Midbrain (tissue), 1 donor: ENCODE measurements around the gene ANKMY1.

Source experiments
- DNase-seq: peaks from one replicate; lab custom pipeline; 2025; lab: John Stamatoyannopoulos, UW

ANKMY1 gene

DNA sequence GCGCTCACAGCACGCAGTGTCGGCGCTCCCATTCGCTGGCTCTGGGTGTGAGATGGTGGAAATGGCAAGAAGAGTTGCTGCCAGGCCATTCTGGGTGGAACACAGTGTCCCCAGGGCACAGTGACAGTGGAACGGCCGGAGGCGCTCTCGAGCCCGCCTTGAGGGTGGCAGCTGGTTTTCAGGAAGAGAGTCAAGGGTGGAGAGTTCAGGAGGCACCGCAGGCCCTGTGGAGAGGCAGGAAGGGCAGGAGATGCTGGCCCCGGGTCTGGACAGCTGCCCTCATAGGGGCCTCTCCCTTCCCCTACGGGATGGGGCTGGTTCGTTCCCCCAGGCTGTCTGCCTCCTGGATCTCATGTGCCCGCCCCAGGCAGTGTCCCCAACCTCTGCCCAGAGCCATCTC, 109.9 kb downstream of the ANKMY1 start:
- no peak for DNase-seq

GRCh38 chr2:240447331-240447730, 110.5 kb downstream of the ANKMY1 start:
- DNase-seq = no peak

DNA sequence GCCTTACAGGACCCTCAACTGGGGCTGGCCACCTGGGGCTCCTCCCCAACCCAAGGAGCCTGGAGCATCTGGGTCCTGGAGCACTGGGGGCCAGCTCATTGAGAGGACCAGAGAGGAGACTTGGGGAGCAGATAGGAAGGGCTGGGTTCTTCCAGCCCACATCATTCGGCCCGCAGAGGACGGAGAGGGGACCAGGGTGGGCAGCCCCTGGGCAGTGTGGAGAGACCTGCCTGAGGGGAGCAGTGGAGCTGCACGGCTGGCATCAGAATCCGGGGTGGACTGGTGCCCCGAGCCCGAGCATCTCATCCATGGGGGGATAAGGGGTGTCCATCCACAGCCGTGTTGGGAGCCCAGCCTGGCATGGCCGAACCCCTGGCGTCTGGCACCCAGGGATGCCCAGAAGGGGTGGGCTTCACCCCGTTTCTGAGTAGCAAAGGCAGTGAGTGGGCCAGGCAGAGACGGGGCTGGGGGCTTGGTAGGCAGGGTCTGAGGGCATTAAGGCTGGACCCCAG, 111.1 kb downstream of the ANKMY1 start:
- no peak for DNase-seq

GRCh38 chr2:240445961-240446663, 111.7 kb downstream of the ANKMY1 start:
- DNase-seq = no peak

DNA sequence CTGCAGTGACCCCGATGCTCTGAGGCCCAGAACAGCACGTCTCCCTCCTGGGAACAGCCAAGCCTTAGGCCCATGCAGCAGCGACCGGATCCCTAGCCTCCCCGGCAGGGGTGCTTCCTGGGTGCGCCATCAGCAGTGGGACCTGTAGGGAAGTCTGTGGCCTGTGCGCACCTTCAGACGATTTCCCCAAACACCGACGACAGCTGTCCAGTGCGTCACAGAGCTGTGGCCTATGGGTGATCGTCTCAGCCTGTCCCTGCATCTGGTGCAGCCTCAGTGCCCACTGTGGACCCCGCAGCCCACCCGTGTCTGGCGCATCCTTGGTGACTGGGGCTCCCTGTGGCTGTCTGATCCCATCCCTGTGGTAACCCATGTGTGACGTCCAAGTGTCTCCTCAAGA, 113.3 kb downstream of the ANKMY1 start:
- no peak for DNase-seq

DNA sequence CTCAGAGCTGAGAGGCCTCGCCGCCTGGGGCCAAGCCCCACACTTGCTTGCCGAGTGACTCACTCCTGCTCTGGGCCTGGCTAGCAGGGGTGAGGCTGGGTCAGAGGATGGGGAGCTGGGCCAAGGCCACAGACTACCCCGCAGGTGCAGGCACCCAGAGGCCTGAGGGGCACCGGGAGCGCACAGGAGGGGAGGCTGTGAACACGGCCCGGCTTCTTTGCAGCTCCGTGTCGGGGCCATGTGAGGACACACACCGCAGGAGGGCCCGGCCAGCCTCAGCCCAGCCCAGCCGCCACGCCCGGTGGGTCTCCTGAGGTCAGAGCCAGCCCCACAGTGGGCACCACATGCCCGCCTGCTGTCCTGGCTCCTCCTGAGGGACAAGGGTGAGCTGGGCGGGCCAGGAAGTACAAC, 113.9 kb downstream of the ANKMY1 start:
- no peak for DNase-seq

DNA sequence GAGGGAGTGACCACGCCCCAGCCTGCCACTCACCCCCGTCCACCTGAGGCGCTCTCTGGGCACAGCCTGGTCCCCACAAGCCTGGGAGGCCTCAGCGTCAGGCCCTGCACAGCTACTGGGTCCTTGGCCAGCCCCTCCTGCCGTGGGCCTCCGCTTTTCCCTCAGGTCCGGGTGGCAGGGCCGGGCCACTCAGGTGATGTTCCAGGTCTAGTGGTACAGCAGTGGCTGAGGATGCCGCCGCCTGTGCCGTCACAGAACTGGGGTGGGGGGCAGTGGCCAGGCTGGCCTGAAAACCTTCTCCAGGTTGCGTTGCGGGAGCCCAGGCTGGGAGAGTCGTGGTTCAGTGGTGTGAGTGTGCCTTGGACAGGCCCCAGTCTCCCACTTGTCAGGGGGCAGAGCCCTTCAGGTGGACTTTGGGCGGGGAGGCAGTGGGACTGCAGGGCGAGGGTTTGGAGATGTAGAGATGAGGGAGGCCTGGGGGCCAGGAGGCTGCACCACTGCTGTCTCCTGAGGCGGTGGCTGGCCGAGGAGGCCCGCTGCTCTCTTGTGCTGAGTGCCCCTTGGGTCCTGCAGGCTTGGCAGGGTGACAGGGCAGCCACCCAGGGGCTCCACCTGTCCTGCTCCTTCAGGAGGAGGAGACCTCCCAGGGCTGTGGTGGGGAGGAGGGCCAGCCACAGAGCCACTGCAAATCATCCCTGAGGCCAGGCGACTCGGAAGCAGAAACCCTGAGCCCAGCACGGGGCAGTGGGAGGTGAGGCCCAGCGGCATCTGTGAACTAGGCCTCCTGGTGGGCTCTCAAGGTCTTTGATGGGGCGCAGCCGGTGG, 114.7 kb downstream of the ANKMY1 start:
- DNase-seq = no peak

GRCh38 chr2:240441993-240442411, 115.8 kb downstream of the ANKMY1 start:
- no peak for DNase-seq

DNA sequence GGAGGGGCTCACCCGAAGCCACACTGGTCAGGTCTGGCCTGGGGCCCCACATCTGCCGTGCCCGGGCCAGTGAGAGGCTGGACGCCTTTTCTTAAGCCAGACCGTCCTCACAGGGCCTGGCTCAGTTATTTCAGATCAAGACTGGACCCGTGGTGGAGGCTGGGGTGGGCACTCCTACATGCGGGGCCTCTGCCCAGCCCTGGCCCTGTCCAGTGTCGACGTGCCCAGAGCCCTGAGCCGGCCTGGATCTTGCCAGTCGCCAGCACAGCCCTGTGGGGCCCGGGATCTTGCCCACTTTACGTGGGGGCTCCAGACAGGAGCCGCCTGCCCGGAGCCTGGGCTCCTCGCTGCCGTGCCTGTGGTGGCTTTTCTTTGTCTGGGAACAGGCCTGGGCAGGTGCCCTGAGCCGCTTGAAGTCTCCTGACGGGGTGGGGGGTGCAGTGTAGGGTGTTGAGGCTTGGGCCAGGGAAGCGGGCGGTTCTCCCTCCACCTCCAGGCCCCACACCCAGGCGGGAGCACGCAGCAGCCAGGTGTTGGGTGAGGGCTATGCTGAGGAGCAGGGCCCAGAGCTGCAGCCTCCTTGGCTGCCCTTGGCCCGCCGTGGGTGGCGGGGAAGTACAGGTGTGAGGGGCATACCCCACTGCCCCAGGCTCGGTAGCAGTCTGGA, 116.3 kb downstream of the ANKMY1 start:
- DNase-seq = no peak

- DNase-seq = no peak
Measured at GRCh38 chr2:240440704-240441320, 117.0 kb downstream of the ANKMY1 start.

DNA sequence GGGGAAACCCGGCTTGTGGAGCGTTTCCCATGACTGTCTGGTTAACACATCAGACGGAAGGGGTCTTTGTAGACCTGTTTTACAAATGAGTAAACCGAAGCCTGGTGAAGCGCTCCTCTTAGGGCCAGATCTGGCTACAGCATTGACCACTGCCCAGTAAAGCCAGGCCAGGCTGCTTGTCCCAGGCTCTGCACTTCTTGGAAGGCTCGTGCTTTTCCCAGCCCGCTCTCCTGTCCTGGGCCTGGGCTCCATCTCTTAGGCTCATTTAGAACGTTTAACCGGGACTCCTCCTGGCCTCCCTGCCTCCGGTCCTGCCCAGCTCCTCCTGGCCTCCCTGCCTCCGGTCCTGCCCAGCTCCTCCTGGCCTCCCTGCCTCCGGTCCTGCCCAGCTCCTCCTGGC, 117.5 kb downstream of the ANKMY1 start:
- no peak for DNase-seq

- no peak for DNase-seq
Measured at GRCh38 chr2:240439698-240440151, 118.1 kb downstream of the ANKMY1 start.

GRCh38 chr2:240438810-240439697, 118.7 kb downstream of the ANKMY1 start:
- no peak for DNase-seq

DNA sequence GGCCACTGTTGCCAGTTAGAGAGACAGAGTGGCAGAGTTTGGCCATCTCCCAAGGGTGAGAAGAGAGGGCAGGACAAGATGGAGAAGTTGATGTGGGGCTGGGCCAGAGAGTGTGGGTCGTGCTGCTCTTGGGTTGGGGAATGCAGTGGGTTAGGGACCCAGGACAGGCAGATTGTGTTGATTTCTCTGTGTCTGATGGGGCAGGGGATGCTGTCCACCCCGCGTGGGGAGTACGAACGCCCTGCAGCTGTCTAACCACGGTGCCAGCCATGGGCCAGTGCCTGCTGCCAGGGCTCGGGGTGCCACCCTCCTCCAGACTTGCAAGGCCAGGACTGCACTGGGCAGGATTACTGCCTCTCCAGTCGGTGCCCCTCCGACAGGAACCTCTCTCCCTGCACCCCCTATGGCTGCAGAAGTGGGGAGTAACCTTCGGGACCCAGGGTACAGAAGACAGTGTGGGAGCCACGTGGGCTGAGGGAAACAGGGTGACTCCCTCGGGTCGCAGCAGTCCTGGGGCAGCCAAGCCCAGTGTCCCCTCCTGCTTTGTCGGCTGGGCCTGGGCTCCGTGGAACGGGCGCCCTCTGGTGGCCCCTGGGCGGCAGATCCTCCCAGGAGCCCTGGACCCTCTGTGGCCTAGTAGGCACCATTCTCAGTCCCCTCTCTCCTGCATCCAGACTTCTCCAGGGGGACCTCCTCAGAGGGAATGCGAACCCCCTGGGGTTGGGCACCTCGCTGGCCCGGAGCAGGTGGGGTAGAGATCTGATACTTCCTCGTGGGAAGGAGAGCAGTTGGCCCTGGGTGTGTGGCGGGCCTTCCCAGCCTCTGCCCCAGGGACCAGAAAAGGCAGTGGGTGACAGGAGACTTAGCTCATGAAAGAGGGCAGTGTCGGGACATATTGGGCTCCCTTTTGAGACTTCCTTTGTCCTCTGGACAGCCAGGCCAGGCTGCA, 119.7 kb downstream of the ANKMY1 start:
- peak; percentile 89 for DNase-seq

GRCh38 chr2:240437551-240437860, 120.3 kb downstream of the ANKMY1 start:
- DNase-seq = no peak

- DNase-seq = no peak
Measured at GRCh38 chr2:240436683-240437550, 120.9 kb downstream of the ANKMY1 start.

DNA sequence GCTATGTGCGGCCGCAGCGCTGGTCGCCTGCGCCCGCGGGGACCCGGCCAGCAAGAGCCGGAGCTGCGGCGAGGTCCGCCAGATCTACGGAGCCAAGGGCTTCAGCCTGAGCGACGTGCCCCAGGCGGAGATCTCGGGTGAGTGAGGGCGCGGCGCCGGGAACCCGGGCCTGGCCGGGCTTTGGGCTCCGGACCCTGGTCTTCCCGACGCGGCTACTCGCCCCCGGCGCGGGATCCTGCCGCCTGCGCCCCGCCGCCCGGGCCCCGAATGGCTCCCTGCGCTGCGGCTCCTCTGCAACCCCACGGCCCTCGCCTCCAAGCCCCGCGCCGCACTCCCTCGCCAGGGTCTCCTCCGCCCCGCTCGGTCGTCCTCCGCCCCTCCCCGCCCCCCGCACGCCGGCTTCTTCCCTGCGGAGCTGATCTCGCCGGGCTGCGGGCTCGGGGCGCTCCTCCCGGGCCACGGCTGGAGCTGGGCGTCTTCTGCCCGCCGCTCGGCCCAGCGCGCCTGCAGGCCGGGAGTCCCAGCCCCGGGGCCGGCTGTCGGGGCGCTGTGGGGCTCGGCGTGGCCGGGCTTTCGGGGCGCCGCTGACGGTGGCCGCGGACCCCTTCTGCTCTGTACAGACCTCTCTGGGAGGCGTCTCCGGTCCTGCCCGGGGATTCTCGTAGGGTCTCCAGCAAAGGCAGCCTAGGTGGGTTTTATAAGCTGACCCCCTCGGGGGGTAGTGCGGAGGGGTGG, 121.7 kb downstream of the ANKMY1 start:
- no peak for DNase-seq

GRCh38 chr2:240435457-240435947, 122.3 kb downstream of the ANKMY1 start, which contains the start of gene GPC1:
GPC1 (plus strand) TSS chr2:240435663; CDS start chr2:240435919, 256 bp downstream.
- peak; percentile 61 for DNase-seq
